AG04449 (cell line): ENCODE data around the gene FKBP2.
A peak's percentile ranks its signal among the peaks of the same experiment; 100 is the strongest.

Experiments used
- CTCF ChIA-PET: fragments of 350-600 bp; formaldehyde crosslinking; extraction: SDS; loops from one replicate; lab custom pipeline; 2021; ENCODE audit warnings: antibody characterized with exemption; lab: Yijun Ruan, JAX
- POLR2A ChIA-PET: fragments of 400-600, 350-600 bp; formaldehyde crosslinking; extraction: SDS; loops from one replicate; lab custom pipeline; 2020; ENCODE audit warnings: antibody characterized with exemption, inconsistent platforms; lab: Yijun Ruan, JAX
- DNase-seq: peaks from one replicate; pipeline ENCODE4 v3.0.0-alpha.2; 2010; ENCODE audit warnings: low read depth, low spot score
- H3K4me3 ChIP-seq: 2 replicates; pipeline ENCODE4 v1.5.1; 2011; ENCODE audit warnings: low read depth, mild to moderate bottlenecking, control low read depth, low read length
- TF ChIP-seq, protein P1 (sequence below): IDR thresholded peaks from one replicate; pipeline ENCODE4 v1.5.1; 2011; ENCODE audit warnings: mild to moderate bottlenecking, moderate library complexity, low read length, control low read depth, inconsistent platforms; ENCODE audit not compliant: insufficient read depth; ENCODE audit errors: missing control alignments

Gene FKBP2

DNA sequence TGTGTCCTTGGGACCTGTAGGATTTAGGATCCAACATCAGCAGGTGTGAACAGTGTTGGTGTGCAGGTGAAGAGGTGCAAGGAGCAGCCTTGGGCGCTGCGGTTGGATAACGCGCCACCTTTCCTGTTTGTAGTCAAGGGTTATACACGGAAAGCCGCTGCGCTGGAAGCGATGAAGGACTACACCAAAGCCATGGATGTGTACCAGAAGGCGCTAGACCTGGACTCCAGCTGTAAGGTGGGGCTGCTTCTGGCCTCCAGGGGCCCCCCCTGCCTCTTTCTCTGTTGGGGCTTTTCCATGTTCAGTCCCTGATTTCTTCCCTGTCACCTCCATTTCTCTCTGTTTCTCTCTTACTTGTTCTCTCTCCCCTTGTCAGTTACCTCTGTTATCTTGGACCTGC, 37.9 kb upstream of the FKBP2 start:
- CTCF ChIA-PET, result interaction anchor here (1.1 to 11.7 kb wide), 7 partner anchors 13 to 203 kb away, joined by 3 to 305 read pairs (median 86); partner anchors contain the start of genes CATSPERZ, DNAJC4, ESRRA and PLCB3
- DNase-seq, result no peak
- no peak overlapping the region for H3K4me3 ChIP-seq
- POLR2A ChIA-PET, result interaction anchor here (1.5 kb wide), 1 partner anchor 43 kb away, joined by 7 read pairs; no protein-coding TSS in a partner anchor
- TF ChIP-seq, protein P1, sequence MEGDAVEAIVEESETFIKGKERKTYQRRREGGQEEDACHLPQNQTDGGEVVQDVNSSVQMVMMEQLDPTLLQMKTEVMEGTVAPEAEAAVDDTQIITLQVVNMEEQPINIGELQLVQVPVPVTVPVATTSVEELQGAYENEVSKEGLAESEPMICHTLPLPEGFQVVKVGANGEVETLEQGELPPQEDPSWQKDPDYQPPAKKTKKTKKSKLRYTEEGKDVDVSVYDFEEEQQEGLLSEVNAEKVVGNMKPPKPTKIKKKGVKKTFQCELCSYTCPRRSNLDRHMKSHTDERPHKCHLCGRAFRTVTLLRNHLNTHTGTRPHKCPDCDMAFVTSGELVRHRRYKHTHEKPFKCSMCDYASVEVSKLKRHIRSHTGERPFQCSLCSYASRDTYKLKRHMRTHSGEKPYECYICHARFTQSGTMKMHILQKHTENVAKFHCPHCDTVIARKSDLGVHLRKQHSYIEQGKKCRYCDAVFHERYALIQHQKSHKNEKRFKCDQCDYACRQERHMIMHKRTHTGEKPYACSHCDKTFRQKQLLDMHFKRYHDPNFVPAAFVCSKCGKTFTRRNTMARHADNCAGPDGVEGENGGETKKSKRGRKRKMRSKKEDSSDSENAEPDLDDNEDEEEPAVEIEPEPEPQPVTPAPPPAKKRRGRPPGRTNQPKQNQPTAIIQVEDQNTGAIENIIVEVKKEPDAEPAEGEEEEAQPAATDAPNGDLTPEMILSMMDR, result no peak

DNA sequence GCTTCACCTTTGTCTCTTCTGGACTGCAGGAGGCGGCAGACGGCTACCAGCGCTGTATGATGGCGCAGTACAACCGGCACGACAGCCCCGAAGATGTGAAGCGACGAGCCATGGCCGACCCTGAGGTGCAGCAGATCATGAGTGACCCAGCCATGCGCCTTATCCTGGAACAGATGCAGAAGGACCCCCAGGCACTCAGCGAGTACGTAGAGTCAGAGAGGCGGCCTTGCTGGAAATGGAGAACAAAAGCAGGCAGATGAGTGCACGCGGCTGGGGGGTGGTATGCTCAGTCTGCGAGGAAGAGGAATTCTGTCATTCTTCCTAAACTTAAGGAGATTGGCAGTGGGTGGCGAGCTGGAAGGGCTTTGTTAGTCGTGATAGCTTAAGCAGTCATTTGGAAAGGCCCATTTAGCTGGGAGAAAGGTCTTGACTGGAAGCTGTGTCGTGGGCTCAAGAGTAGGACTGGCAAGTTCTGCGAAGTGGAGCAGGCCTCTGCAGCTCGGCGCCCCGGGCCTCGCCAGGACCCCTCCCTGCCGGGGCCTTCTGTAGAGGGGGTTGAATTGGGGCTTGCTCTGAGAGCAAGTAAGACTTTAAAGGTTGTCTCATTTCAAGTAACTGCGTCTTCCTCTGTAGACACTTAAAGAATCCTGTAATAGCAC, 37.3 kb upstream of the FKBP2 start:
- POLR2A ChIA-PET, result interaction anchor here (1.2 to 1.6 kb wide), 4 partner anchors 18 to 97 kb away, joined by 3 to 10 read pairs (median 6); partner anchors contain the start of genes CATSPERZ, FKBP2 and STIP1
- TF ChIP-seq, protein P1, result no peak
- CTCF ChIA-PET, result interaction anchor here (1.2 to 11.7 kb wide), 15 partner anchors 7 to 151 kb away, joined by 4 to 305 read pairs (median 15); partner anchors contain the start of genes CATSPERZ, DNAJC4, ESRRA and NUDT22
- no peak overlapping the region for H3K4me3 ChIP-seq
- no peak for DNase-seq

DNA sequence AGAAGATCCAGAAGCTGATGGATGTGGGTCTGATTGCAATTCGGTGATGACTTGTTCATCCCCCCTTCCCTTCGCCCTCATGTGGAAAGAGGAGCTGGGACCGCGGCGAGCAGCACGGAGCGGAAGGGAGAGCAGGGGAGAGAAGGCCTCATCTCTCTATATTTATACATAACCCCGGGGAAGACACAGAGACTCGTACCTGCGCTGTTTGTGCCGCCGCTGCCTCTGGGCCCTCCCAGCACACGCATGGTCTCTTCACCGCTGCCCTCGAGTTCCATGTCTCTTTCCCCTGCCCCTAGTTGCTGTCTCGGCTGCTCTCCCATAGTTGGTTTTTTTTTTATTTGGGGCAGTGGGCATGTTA, 36.8 kb upstream of the FKBP2 start:
- CTCF ChIA-PET, result interaction anchor here (0.8 to 11.7 kb wide), 22 partner anchors 8 to 367 kb away, joined by 3 to 305 read pairs (median 7); partner anchors contain the start of genes CATSPERZ, DNAJC4, ESRRA and FKBP2
- TF ChIP-seq, protein P1, result no peak
- POLR2A ChIA-PET, result interaction anchor here (1.2 to 1.6 kb wide), 5 partner anchors 10 to 97 kb away, joined by 3 to 10 read pairs (median 5); partner anchors contain the start of genes CATSPERZ, FKBP2 and STIP1

DNA sequence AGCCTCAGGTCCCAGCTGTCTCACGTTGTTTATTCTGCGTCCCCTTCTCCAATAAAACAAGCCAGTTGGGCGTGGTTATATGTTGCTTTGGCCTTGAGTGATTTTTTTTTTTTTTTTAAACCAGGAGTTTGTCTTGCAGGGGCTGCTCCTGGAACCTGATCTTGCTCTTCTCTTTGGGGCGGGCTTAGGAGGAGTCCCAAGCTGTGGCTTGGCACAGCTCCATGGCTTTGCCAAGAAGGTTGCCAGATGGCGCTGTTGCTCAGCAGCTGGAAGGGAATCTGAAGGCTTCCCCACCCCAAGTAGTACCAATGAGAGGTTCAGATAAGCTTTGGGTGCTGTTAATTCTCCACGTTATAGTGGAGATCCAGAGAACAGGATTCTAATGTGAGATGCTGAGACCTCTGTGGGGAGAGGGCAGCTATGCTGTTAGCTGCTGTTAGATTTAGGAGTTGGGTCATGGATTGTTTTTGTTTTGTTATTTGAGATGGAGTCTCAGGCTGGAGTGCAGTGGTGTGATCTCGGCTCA, 36.4 kb upstream of the FKBP2 start:
- ChIA-PET POLR2A (interaction anchor here (0.6 to 1.6 kb wide), 7 partner anchors 9 to 96 kb away, joined by 3 to 10 read pairs (median 5); partner anchors contain the start of genes CATSPERZ, FKBP2 and STIP1), CTCF (interaction anchor here (0.8 to 11.7 kb wide), 23 partner anchors 8 to 367 kb away, joined by 3 to 305 read pairs (median 6); partner anchors contain the start of genes CATSPERZ, DNAJC4, ESRRA and FKBP2)
- TF ChIP-seq, protein P1, result peak; percentile 83
- H3K4me3 ChIP-seq, result no peak overlapping the region
- peak; percentile 74 for DNase-seq

More for the DNA sequence above, 36.8 kb upstream of the FKBP2 start:
- DNase-seq, result no peak
- H3K4me3 ChIP-seq, result no peak overlapping the region

DNA sequence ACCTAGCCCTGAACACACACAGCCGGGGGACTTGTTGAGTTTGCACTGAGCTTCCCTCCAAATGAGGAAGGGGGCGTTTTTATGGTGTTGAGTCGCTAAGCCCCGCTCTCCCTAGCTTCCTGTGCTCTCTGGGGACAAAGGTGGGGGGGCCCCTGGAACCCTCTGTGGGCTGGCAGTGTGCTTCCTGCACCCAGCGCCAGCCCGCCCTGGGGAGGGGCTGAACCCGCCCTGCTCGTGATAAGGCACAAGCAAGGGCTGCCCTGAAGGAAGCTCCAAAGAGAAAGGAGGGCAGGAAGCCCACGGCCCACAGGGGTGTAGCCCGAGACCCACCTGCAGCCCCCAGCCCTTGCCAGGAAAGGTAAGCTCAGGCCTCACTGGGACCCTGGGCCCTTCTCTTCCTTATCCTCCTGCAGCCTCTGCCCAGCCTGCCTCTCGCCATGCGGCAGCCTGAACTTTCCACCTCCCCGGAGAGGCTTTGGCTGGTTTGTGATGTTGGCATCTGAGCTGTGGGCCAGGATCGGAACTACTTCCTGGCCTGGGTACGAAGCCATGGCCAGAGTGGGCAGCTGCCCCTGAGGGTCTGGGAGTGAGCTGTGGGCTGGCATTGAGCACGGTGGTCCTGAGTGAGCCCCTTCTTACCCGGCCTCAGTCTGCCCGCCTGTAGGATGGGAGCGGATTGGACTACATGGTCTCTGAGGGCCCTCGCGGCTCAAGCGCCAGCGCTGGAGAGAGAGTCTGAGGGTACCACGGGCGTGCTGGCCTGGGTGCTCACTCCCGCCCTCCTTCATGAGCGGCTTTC, 34.2 kb upstream of the FKBP2 start, which contains the start of gene FERMT3:
Gene FERMT3 (plus strand): TSS at position 265 of the 799 bp plus-strand sequence. CDS start 644 bp downstream, outside the sequence.
- CTCF ChIA-PET, result interaction anchor here (0.7 to 11.7 kb wide), 16 partner anchors 10 to 148 kb away, joined by 3 to 305 read pairs (median 4); partner anchors contain the start of genes CATSPERZ, ESRRA, NUDT22 and PLCB3
- POLR2A ChIA-PET, result interaction anchor here (0.7 to 1.8 kb wide), 6 partner anchors 8 to 111 kb away, joined by 3 to 6 read pairs (median 4); partner anchors contain the start of genes PLCB3, PRDX5 and TRMT112
- TF ChIP-seq, protein P1, result no peak
- no peak within 1 kb of the TSS; the same call in 1 of the 2 replicates for H3K4me3 ChIP-seq
- DNase-seq, result no peak
